ENCODE results near the gene AP3B1. TPM values are rescaled to one million over a fixed set of nuclear protein-coding genes. Genes with fewer than 3 reads are reported as not detected.

AP3B1 gene
- total RNA-seq, 1 experiment from 2014 or later: 41.8 TPM

- Mint-ChIP-seq H3K9me3 (no peaks in the 10 kb centered on the region), H3K27ac (peak overlapping the region in 1 of 3 experiments; percentile 44; a peak in 1 of 7 replicates), H3K27me3 (ENCODE audit: low read depth) (no peaks in the 10 kb centered on the region), H3K4me3 (no peak overlapping the region), H3K36me3 (ENCODE audit: insufficient read depth in 1 of 3, low read depth in 3 of 3) (peaks cover 13 to 15% (median 14%) of the 10 kb centered on the region in 3 experiments; a peak in 6 of 7 replicates), H3K4me1 (peaks cover 40 to 44% of the 10 kb centered on the region in 2 experiments)
- H2AFZ ChIP-seq (ENCODE audit: low read length): no peak overlapping the region
- no peak overlapping the region for H2BK12ac ChIP-seq (ENCODE audit: insufficient read length, low read depth, low read length)
- no peak overlapping the region for H2BK5ac ChIP-seq (ENCODE audit: insufficient read length, low read length)
- no peaks in the 10 kb centered on the region for H3K9me3 ChIP-seq (ENCODE audit: control insufficient read depth, low read depth, low read length)
- no peaks in the 10 kb centered on the region for H4K20me1 ChIP-seq (ENCODE audit: control insufficient read depth, insufficient read depth, insufficient read length)
- no peak overlapping the region for H3K56ac ChIP-seq (ENCODE audit: insufficient read length, low read depth, low read length)
- H2BK15ac ChIP-seq (ENCODE audit: low read depth, low read length): no peak overlapping the region
- H3K4me2 ChIP-seq (ENCODE audit: insufficient read depth, insufficient read length, low read length): no peak overlapping the region
- no peak overlapping the region for H2BK120ac ChIP-seq (ENCODE audit: low read depth, low read length, poor library complexity, severe bottlenecking)
- peaks cover 3% of the 10 kb centered on the region; the same call in 1 of the 2 replicates for H3K4me1 ChIP-seq (ENCODE audit: insufficient read depth, low read length)
- peaks cover 3% of the 10 kb centered on the region for H3K23me2 ChIP-seq (ENCODE audit: insufficient read length, low read depth, low read length, poor library complexity, severe bottlenecking)
- no peak for DNase-seq
- TF ChIP-seq CTCF (conservative IDR thresholded peaks at IDR 0.05): peak; percentile 66
- no peaks in the 10 kb centered on the region for H3K27me3 ChIP-seq (ENCODE audit: insufficient read depth, low read length)
- peaks cover 6% of the 10 kb centered on the region for H3K79me1 ChIP-seq (ENCODE audit: insufficient read depth, low read depth, low read length, poor library complexity, severe bottlenecking)
- H3K4ac ChIP-seq (ENCODE audit: low read depth, low read length): no peak overlapping the region
- H4K5ac ChIP-seq (ENCODE audit: insufficient read length, low read depth, low read length): no peak overlapping the region
- no peak overlapping the region for H2BK20ac ChIP-seq (ENCODE audit: low read depth, low read length, poor library complexity, severe bottlenecking)
- no peak overlapping the region for H4K8ac ChIP-seq (replicated peaks; ENCODE audit: insufficient read length, low read depth, low read length)
- no peak overlapping the region for H3K18ac ChIP-seq (ENCODE audit: insufficient read length, low read depth, low read length)
- H3K79me2 ChIP-seq (ENCODE audit: insufficient read depth, low read length): no peaks in the 10 kb centered on the region
- no peak overlapping the region for H4K91ac ChIP-seq (ENCODE audit: insufficient read length, low read depth, low read length)
- H3K23ac ChIP-seq (ENCODE audit: insufficient read length, low read depth, low read length): no peak overlapping the region
- H3K9ac ChIP-seq (ENCODE audit: extremely low read depth, insufficient read length, low read length): no peak overlapping the region
- H3K14ac ChIP-seq (ENCODE audit: insufficient read depth, low read length): no peak overlapping the region
- no peak overlapping the region for H2AK5ac ChIP-seq (ENCODE audit: insufficient read length, low read length)
- no peak overlapping the region for H3K27ac ChIP-seq (ENCODE audit: insufficient read length, low read depth, low read length)
- no peak overlapping the region for H3T11ph ChIP-seq (ENCODE audit: low read length)
Observed at GRCh38 chr5:78269088-78269703, 25.3 kb downstream of the AP3B1 start.

Data from H9 (cell line).